Stimulated activated CD8-positive, alpha-beta memory T cell treated with anti-CD3 and anti-CD28 coated beads, Interleukin-2, amount 100 ng/mL, for 48 hours (primary cell): ENCODE measurements around the gene RTP2.
"Not testable (repeated sequence)": the region's sequence is repeated elsewhere in the genome, so short reads cannot be mapped to it uniquely, and the experiment has no call there.

Experiments used
- DNase-seq, 2 donors: peaks; one replicate each; pipeline ENCODE4 v3.0.0-alpha.2; 2020; ENCODE audit warnings: low read depth in 2 of 2

The RTP2 gene

DNA sequence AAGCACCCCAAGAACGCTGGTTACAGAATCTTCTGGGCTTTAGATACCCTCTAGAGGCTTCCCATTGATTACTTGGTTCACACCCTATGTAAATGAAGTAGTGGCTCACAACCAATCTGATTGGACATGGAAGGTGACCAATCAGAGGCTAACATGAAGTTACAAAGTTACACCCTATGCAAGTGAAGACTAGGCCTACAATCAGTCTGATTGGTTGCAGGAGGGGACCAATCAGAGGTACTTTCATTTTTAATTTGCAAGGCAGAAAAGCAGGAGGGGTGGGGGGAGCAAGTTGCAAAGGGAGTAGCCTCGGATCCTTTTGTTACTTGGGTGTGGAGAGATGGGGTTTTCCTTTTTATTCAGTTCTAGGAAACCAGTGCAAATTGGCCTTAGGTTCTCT lies 11.1 kb upstream of the RTP2 start:
- DNase-seq = no peak

DNA sequence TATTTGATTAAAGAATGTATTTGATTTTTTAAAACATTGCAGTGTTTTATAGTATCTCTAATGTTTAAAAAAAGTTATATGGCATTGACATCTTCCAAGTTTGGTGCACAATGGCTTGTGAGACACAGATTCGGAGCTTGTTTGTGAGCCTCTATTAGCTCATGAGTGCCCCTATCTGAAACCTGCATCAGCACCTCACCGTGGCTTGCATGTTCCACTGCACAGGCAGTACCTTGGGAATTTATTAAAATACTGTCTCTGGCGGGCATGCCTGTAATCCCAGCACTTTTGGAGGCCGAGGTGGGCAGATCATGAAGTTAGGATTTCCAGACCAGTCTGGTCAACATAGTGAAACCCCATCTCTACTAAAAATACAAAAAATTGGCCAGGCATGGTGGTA lies 6.8 kb upstream of the RTP2 start:
- DNase-seq = no peak

GRCh38 chr3:187708696-187709095 lies 6.3 kb upstream of the RTP2 start:
- DNase-seq = no peak

- DNase-seq = no peak
Measured at GRCh38 chr3:187706971-187707370, 4.6 kb upstream of the RTP2 start.

DNA sequence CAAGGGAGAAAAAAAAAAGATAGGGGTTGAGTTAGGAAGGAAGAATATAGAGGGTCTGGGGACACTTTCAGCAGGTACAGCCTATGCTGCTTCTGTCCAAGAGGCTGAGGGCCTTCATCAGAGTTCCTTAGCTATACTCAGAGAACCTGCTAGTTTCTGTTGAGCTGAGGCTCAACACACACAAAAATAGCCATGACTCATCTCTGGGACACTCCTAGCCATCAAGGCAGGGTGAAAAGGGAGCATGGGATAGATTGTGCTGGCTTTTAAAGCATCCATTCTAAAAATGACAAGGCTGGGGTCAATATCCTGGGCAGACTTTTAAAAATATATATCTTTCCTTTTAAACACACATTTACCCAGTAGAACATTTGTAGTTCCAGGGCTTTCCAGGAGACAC lies 2.8 kb upstream of the RTP2 start:
- DNase-seq = no peak

- DNase-seq = no peak
Measured at GRCh38 chr3:187700249-187700648, 2.1 kb downstream of the RTP2 start.

- DNase-seq = no peak
Measured at GRCh38 chr3:187698499-187699399, 3.6 kb downstream of the RTP2 start.

GRCh38 chr3:187696021-187696420 lies 6.3 kb downstream of the RTP2 start:
- no peak for DNase-seq

- DNase-seq = no peak
Measured at GRCh38 chr3:187695449-187695848, 6.9 kb downstream of the RTP2 start.

- no peak for DNase-seq
Measured at GRCh38 chr3:187694801-187695200, 7.6 kb downstream of the RTP2 start.

- no peak for DNase-seq
Measured at GRCh38 chr3:187693431-187693830, 8.9 kb downstream of the RTP2 start.

GRCh38 chr3:187689984-187690383 lies 12.4 kb downstream of the RTP2 start:
- no peak for DNase-seq

GRCh38 chr3:187686621-187687273 lies 15.6 kb downstream of the RTP2 start:
- no peak for DNase-seq

DNA sequence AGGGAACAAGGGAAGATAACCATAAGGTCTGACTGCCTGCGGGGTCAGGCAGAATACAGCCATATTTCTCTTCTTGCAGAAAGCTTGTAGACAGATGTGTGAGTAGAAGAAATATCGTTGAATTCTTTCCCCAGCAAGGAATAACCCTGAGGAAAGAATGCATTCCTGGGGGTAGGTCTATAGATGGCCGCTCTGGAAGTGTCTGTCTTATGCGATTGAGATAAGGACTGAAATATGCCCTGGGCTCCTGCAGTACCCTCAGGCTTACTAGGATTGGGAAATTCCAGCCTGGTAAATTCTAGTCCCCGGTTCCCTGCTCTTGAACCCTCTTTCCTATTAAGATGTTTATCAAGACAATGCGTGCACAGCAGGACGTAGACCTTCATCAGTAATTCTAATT lies 16.4 kb downstream of the RTP2 start:
- no peak for DNase-seq

GRCh38 chr3:187684880-187685279 lies 17.5 kb downstream of the RTP2 start:
- DNase-seq = no peak

- DNase-seq = no peak
Measured at GRCh38 chr3:187684444-187684843, 17.9 kb downstream of the RTP2 start.

DNA sequence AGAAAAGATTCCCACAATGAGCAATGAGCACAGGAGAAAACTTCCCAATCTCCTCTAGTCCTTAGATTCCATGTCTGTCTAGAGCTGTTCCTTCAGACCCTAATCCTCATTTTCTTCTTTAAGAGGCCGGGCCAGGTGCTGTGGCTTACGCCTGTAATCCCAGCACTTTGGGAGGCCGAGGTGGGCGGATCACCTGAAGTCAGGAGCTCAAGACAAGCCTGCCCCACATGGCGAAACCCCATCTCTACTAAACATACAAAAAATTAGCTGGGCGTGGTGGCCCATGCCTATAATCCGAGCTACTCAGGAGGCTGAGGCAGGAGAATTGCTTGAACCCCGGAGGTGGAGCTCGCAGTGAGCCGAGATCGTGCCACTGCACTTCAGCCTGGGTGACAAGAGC lies 20.6 kb downstream of the RTP2 start:
- DNase-seq = not testable (repeated sequence)

GRCh38 chr3:187679638-187680396 lies 22.5 kb downstream of the RTP2 start:
- peak; percentile 43 to 59 for DNase-seq

GRCh38 chr3:187678726-187679268 lies 23.6 kb downstream of the RTP2 start:
- no peak for DNase-seq

DNA sequence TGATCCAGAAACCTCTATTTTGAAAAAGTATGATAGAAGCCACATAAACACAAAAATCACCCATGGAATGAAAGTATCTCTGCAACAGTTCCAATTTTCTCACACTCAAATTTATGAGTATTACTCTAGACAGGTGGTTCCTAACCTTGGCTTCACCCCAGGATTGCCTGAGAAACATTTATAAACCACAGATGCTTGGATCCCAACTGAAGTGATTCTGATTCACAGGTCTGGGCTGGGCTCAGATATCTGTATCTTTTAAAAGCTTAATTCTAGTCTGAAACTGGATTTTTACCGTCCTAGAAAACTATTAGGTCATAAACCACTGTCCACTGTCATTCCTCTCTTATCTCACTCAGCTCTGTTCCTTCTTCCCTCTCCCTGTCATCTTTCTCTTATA lies 24.8 kb downstream of the RTP2 start:
- no peak for DNase-seq

- DNase-seq = no peak
Measured at GRCh38 chr3:187673012-187673411, 29.3 kb downstream of the RTP2 start.
